ENCODE results near the gene SLC22A1. TPM values are rescaled to one million over a fixed set of nuclear protein-coding genes. Genes with fewer than 3 reads are reported as not detected.
"Not testable (repeated sequence)": the region's sequence is repeated elsewhere in the genome, so short reads cannot be mapped to it uniquely, and the experiment has no call there.

SLC22A1 gene
- total and polyA plus RNA-seq, 2 of the 4 experiments (the other 2 are of a cell fraction) = 0.10 TPM; not detected in 1

DNA sequence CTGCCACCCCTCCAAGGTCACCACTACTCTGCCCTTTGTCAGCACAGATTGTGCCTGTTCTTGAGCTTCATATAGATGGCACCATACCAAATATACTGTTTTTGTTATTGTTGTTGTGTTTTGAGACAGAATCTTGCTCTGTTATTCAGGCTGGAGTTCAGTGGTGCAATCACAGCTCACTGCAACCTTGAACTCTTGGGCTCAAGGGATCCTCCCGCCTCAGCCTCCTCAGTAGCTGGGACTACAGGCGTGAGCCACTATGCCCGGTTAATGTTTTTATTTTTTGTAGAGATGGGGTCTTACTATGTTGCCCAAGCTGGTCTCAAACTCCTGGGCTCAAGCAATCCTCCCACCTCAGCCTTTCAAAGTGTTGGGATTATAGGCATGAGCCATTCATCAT is 18.9 kb downstream of the SLC22A1 start:
- H2BK120ac ChIP-seq (ENCODE audit: low read depth, low read length); H3K36me3 ChIP-seq (ENCODE audit: control insufficient read depth, insufficient read depth, low read length); H3K4ac ChIP-seq (ENCODE audit: low read depth, low read length); ATAC-seq (ENCODE audit: low read depth); H4K91ac ChIP-seq (ENCODE audit: insufficient read depth, low read depth, low read length); H3K14ac ChIP-seq (replicated peaks; ENCODE audit: low read depth, low read length); H3K23ac ChIP-seq (ENCODE audit: low read depth, low read length); H3K9ac ChIP-seq (ENCODE audit: low read depth, low read length); H4K8ac ChIP-seq (ENCODE audit: low read depth in 2 of 2, low read length in 2 of 2); H2BK20ac ChIP-seq (ENCODE audit: low read depth, low read length); dilution Hi-C loops (cut with HindIII; ENCODE audit: low sequenced_read_pairs, unreplicated experiment); H2BK5ac ChIP-seq (ENCODE audit: low read depth, low read length, poor library complexity, severe bottlenecking); H3K56ac ChIP-seq (ENCODE audit: extremely low read depth, insufficient read depth, low read length); H3K18ac ChIP-seq (ENCODE audit: low read depth, low read length); H3K9me3 ChIP-seq (ENCODE audit: control insufficient read depth, insufficient read depth, low read length); H4K20me1 ChIP-seq (ENCODE audit: insufficient read depth, low read length); H3K4me2 ChIP-seq (ENCODE audit: low read depth, low read length); H2AK5ac ChIP-seq (ENCODE audit: low read depth, low read length); H3K4me3 ChIP-seq (ENCODE audit: insufficient read depth, low read depth, low read length); H2AFZ ChIP-seq (replicated peaks; ENCODE audit: low read length, poor library complexity); H3K27ac ChIP-seq (ENCODE audit: insufficient read depth, low read length); H4K5ac ChIP-seq (ENCODE audit: low read depth, low read length); H3K27me3 ChIP-seq (ENCODE audit: control insufficient read depth, insufficient read depth, low read length); DNase-seq; H2AK9ac ChIP-seq (replicated peaks; ENCODE audit: low read depth, low read length, poor library complexity); H3K79me1 ChIP-seq (ENCODE audit: low read depth in 1 of 2, low read length in 2 of 2); POLR2A ChIA-PET (ENCODE audit: unreplicated experiment); BruUV-seq (replicated peaks); in situ Hi-C loops (cut with MboI; ENCODE audit: low sequenced_read_pairs); H3K9me1 ChIP-seq (ENCODE audit: insufficient read depth, low read length): not testable (repeated sequence)
- intact Hi-C loops (cut with micrococcal nuclease) = loop anchor here (2.0 kb wide), 1 partner anchor 16 kb away; no protein-coding TSS in a partner anchor
- Histone ChIP-seq H3K4me1 (ENCODE audit: control insufficient read depth, insufficient read depth, low read length) (peaks cover 12% of the 10 kb centered on the region), H2BK15ac (ENCODE audit: low read depth, low read length) (0 out of 3 replicates have a peak overlapping the region, but pooled peaks have one; percentile 32)
- no CpG with 5 or more reads among the region's 3 CpGs for WGBS, 2 experiments (ENCODE audit: extremely low coverage in 2 of 2, insufficient read length in 1 of 2)
- CTCF ChIA-PET = interaction anchor here (1.0 to 1.2 kb wide), 3 partner anchors 11 to 315 kb away, joined by 3 to 4 read pairs (median 4); no protein-coding TSS in a partner anchor
